GM18526 (cell line): ENCODE data around the gene RPL6.
A peak's percentile ranks its signal among the peaks of the same experiment; 100 is the strongest.

Experiments
- POLR2A ChIP-seq: IDR thresholded peaks from 3 replicates; pipeline ENCODE4 v1.6.1; 2011; ENCODE audit not compliant: insufficient read length; ENCODE audit errors: extremely low read depth

RPL6 gene

DNA sequence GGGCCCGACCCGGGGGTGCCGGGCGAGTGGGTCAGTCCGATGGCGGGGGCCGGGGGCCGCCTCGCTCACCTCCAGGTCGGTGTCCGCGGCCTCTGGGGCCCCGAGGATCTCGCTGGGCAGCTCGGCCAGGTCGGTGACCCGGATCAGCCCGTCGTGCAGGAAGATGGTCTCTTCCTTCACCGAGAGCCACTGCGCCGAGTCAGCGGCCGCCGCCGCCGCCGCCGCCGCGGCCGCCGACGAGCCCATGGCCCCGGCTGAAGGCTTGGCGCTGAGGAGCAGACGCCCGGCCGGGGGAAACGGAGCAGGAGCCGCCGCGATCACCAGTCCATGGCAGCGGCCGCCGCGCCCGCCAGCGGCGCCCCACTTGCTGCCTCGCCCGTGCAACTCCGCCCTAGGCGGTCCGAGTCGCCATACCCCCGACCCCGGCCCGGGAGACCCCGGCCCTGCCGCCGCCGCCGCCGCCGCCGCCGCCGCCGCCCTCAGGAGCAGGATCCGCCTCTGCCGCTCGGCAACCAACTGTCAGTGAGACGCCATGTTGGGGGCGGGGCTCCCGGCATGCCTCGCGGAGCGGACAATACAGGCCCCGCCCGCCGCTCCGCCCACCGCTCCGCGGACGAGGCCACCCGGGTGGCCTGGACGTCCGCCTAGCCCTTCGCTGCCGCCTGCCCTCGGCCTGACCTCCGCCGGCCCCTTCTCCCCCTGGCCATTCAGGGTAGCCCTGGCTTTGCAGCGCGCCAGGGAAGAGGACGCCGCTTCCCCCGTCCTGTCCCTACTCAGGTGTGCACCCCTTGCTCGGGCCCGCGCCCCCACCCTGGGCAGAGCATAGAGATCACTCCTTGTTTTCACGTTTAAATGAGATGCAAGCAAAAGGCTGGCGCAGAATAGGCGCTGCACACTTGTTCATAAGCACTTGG, 27.3 kb downstream of the RPL6 start, which contains the start of gene HECTD4:
Gene HECTD4 (minus strand): TSS at position 549 of the 914 bp plus-strand sequence. CDS start 303 bp downstream, at position 246.
- TF ChIP-seq POLR2A: peak; percentile 92

DNA sequence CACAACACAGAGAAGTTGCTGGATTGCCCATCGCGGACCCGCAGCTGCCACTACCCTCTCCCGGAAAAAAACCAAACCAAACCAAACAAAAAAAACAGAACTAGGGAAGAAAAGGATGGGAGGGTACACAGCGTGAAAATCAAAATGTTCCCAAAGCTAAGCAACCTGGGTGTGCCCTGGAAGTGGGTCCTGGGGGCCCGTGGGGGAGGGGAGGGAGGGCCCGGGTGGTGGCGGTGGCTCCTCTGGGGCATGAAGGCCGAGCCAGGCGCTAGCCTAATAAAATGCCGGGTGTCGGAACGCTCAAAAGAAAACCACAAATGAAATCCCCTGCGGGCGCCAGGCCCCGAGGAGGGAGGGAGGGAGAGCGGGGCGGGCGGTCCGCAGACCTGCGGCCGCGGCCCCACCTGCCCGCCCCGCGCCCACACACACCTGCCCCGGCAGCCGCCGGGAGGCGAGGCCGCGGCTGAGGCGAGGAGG, 28.0 kb downstream of the RPL6 start:
- TF ChIP-seq POLR2A: no peak

DNA sequence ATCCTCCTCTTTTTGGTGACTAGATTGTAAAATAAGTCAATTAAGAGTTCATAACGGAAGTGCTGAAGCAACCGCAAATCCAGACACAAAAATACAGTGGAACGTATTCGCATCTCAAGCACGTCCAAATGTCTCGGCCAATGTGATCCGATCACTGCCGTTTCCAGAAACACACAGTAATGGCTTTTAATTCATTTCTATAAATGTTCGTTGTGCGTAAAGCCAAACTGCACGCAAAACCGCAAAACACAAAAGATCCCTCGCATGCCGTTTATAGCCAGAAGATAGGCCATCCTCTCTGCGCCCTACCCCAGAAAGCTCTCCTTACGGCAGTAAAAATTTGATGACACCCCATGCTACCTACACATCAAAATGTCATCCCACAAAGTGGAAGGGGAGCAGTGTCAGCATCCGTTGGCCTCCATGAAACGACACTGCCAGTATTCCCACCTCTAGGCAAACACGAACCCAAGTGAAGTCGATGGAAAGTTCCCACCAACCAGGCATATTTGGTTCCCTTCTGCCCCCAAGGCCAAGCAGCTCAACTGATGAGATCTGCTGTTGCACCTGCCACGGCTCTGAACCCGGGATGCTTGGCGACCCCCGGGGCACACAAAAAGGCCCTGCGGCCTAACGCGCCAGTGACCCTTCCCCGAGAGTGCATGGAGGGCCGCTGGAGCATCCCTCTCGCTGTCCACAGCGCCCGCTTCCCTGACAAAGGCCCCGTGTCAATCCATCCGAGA, 28.6 kb downstream of the RPL6 start:
- no peak for TF ChIP-seq POLR2A

DNA sequence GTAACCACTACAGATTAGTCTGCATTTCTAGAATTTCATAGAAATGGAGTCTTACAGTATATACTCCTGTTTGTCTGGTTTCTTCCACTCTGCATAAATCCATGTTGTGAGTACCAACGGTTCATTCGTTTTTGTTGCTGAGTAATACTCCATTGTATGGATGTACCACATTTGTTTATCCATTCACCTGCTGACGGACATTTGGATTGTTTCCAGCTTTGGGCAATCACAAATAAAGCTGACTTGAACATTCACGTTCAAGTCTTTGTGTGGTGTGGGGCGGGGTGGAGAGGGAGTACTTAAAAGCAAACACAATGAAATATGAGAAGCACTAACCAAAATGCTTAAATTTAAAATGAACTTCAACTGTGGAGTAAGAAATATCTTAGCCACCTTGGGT, 34.3 kb downstream of the RPL6 start:
- TF ChIP-seq POLR2A: no peak

DNA sequence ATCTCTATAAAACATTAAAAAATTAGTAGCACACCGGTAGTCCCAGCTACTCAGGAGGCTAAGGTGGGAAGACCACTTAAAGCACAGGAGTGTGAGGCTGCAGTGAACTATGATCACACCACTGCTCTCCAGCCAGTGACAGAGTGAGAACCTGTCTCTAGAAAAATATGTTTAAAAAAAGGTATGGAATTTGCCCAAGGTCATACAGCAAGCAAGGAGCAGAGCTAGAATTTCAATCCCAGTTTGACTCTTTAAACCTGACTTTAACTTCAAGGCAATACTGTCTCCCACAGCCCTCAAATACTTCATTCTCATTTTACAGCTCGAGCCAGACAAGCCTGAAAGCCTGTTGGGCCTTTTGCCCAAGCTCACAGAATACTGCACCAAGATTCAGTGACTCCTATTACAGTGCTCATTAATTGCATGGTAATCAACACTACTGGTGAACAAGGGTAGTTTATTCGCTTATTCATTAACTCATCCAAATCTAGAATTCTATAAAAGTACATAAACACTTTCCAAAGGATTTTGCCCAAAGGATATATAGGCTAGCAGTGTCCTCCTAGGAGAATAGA, 35.2 kb downstream of the RPL6 start:
- no peak for TF ChIP-seq POLR2A

DNA sequence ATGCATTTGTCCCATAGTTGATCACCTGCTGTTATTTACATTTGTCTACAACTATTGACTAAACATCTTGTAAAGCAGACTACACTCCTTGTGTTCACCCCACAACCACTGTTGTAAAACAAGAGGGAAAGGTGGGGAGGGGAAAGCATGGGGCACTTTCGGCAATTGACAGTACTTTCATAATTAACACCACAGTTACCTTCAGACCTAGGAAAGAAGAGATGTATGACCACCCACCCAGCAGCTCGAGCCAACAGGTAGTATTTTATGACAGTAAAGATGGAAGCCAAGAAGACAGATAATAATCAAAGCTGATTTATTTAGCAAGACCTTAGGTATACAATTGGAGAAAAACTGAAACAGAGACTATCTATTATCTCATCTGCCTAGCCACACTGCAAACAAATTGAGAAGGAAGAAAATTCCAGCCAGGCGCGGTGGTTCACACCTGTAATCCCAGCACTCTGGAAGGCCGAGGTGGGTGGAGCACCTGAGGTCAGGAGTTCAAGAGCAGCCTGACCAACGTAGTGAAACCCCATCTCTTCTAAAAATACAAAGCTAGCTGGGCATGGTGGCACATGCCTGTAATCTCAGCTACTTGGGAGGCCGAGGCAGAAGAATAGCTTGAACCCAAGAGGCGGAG, 38.4 kb downstream of the RPL6 start:
- TF ChIP-seq POLR2A: no peak

DNA sequence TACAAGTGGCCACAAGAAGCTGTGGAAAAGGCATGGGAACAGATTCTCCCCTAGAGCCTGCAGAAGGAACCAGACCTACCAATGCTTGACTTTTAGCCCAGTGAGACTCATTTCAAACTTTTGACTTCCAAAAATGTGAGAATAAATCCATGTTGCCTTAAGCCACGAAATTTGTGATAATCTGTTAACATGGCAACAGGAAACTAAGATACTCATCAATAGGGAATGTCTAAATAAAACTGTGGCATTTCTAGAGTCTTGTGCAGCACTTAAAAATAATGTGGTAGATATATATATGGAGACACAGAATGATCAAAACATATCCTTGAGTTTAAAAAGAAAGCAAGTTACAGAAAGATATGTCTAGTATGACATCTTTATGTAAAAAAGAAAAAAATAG, 39.2 kb downstream of the RPL6 start:
- no peak for TF ChIP-seq POLR2A

DNA sequence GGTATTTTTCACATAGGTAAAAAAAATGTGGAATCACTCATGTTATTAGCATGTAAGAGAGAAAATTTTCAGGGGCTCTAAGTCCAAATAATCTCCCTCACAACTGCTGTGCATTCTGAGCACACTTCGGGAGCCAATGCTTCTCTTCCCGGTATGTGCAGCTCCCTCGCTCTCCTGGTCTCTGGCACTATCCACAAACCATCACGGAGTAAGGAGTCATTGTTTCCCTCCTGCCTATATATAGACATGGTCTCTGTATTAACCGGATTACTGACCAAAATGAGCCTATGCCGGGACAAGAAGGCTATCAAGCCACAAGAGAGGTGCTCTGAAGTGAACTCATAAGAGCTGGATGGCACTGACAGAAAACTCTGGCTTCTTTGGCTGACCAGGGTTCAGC, 40.5 kb downstream of the RPL6 start:
- TF ChIP-seq POLR2A: no peak

DNA sequence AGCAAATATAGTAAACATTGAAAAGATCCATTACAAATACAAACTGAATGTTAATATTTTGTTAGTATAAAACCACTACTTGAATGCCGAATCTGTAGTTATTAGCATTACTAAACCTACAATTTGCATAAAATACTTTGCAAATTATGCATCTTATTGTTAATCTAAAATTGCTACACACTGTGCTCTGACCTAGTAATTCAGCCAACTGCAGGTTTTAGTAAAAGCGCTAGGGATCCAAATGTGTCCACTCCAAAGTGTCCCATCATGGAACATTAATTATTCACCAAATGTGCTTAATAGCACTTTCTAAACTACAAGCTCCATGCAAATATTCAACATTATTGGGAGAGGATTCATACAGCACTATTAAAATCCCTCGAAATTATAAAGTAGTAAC, 41.4 kb downstream of the RPL6 start:
- TF ChIP-seq POLR2A: no peak

DNA sequence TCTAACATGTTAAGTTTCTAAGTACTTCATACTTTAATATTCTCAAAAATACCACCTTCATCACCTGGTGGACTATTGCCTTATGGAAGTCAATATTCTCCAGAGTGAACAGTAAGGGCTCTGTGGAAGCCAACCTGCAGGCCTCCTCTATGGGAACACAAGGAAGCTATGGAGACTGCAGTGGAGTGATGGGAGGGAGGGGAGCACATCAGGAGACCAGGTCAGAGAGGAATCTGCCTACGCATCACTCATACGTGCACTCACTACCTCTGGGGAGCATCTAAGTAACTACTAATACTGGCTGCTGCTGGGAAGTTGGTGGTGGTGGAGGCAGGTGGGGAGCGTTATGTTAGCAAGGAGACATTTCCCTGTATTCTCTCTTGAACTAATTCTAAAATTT, 47.1 kb downstream of the RPL6 start:
- TF ChIP-seq POLR2A: no peak

DNA sequence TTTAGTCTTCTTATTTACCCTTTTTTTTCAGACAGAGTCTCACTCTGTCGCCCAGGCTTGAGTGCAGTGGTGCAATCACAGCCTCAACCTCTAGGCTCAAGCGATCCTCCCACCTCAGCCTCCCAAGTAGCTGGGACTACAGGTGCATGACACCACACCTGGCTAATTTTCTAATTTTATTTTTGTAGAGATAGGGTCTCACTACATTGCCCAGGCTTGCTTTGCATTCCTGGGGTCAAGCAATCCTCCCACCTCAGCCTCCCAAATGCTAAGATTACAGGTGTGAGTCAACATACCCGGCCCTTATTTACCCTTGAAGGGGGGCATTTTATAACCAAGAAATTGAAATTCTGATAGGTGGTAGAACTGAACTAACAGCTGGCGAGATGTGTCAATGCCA, 48.1 kb downstream of the RPL6 start:
- TF ChIP-seq POLR2A: no peak

DNA sequence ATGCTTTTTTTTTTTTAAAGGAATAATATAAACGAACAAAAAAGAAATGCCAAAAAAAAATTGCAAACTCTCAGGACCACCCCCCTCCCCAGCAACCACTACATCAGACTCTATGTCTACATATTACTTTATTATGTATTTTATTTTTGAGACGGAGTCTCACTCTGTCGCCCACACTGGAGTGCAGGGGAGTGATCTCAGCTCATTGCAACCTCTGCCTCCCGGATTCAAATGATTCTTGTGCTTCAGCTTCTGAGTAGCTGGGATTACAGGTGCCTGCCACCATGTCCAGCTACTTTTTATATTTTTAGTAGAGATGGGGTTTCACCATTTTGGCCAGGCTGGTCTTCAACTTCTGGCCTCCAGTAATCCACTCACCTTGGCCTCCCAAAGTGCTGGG, 50.1 kb downstream of the RPL6 start:
- TF ChIP-seq POLR2A: no peak

DNA sequence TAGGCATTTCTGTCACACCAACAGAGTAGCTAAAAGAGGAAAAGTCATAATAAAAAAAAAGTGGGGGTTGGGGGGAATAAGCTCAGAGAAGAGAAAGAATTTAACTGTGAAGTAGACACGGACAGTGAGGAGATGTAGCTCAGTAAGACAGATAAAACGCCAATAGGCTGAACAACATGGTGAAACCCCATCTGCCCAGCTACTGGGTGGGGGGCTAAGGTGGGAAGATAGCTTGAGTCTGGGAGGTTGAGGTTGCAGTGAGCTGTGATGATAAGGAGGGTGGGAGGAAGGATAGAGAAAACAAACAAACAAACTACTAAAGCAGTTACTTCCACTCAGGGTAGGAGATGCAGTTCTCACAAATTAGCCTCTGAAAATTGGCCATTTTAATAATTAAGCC, 52.2 kb downstream of the RPL6 start:
- TF ChIP-seq POLR2A: no peak
